22Rv1 (cell line): ENCODE results near the gene KDELR1.

ENCODE experiments used
- H3K27ac ChIP-seq: fragments of 450-650 bp; 2 replicates; pipeline ENCODE4 v1.5.1; 2017
- ZFX ChIP-seq: fragments of 450-650 bp; IDR thresholded peaks from 2 replicates; pipeline ENCODE4 v1.6.1; 2017; ENCODE audit warnings: antibody characterized with exemption, borderline replicate concordance
- TF ChIP-seq, protein P1 (sequence below): fragments of 450-650 bp; IDR thresholded peaks from 2 replicates; pipeline ENCODE4 v1.5.1; 2017; ENCODE audit warnings: mild to moderate bottlenecking

Gene KDELR1

DNA sequence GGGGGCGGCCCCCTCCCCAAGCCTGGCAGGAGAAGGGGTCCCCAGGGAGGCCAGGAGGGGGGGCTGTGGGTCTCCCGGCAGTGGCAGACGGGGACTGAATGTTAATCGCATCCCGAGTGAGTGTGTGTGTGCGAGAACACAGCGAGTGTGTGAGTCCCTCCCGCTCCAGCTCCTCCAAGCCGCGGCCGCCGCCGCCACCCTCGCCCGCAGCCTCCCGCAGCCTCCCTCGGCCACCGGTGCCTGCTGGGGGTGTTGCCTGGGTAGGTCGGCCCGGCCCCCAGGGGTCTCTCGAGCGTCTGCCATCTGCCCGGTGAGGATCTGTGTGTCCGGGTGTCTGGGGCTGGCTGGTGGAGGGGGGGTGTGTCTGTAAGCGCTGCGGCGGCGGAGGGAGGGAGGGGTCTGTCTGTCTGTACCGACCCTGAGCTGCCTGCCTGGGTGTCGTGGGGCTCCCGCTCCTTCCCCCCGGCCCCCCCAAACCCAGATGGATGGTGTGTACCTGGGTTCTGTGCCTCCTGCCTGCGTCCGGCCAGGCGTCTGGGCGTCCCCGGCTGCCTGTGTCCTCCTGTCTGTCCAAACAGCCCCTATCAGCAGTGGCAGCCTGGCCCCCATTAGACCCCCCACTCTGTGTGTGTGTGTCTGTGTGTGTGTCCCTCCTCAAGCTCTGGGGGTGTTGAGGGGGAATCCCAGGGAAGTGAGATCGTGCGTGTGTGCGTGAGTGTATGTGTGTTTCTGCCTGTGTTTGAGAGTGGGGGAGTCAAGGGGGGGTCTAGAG lies 2.4 kb upstream of the KDELR1 start, which contains the start of gene GRIN2D:
Gene GRIN2D, plus strand, starts transcription at position 110 of the 772 bp plus-strand sequence. CDS start 4,725 bp downstream, outside the sequence.
- TF ChIP-seq, protein P1, sequence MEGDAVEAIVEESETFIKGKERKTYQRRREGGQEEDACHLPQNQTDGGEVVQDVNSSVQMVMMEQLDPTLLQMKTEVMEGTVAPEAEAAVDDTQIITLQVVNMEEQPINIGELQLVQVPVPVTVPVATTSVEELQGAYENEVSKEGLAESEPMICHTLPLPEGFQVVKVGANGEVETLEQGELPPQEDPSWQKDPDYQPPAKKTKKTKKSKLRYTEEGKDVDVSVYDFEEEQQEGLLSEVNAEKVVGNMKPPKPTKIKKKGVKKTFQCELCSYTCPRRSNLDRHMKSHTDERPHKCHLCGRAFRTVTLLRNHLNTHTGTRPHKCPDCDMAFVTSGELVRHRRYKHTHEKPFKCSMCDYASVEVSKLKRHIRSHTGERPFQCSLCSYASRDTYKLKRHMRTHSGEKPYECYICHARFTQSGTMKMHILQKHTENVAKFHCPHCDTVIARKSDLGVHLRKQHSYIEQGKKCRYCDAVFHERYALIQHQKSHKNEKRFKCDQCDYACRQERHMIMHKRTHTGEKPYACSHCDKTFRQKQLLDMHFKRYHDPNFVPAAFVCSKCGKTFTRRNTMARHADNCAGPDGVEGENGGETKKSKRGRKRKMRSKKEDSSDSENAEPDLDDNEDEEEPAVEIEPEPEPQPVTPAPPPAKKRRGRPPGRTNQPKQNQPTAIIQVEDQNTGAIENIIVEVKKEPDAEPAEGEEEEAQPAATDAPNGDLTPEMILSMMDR, result no peak
- H3K27ac ChIP-seq, result peak within 1 kb of the TSS; percentile 76

DNA sequence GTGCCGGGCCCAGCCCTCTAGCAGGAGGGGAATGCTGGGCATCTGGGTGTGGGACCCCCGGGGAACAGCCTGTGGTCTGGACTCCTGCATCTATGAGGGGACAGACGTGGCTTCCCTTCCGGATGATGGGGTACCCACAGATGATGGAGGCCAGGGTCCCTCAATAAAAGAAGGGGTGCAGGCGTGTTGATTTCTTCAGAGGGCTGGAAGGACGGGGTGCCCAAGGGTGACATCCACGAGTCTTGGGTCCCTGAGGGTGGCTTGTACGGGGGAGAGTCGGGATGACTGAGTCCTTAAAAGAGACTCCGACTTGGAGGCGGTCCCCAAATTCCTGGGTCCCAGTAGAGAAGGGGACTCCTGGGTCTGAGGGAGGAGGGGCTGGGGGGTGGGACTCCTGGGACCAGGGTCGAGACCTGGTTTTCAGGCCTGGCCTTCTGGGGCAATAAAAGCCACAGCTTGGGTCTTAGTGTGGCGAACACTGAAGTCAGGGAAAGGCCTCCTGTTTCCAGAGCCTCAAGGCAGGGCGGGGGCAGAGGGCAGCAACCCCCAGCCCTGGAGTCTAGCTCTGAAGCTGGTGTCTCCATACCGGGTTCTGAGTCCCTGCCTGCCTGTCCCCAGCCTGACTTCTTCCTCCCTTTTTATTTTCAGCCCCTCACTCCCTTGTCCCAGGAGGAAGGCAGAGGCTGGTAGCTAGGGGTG lies 1.7 kb upstream of the KDELR1 start:
- TF ChIP-seq, protein P1, result no peak
- no peak for TF ChIP-seq ZFX
- peak overlapping the region; percentile 76 for H3K27ac ChIP-seq

DNA sequence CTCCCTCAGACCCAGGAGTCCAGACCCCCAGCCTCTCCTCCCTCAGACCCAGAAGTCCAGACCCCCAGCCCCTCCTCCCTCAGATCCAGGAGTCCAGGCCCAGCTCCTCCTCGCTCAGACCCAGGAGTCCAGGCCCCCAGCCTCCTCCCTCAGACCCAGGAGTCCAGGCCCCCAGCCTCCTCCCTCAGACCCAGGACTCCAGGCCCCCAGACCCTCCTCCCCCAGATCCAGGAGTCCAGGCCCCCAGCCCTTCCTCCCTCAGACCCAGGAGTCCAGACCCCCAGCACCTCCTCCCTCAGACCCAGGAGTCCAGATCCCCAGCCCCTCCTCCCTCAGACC lies 624 bp upstream of the KDELR1 start:
- peak overlapping the region; percentile 88; the same call in 1 of the 2 replicates for H3K27ac ChIP-seq

DNA sequence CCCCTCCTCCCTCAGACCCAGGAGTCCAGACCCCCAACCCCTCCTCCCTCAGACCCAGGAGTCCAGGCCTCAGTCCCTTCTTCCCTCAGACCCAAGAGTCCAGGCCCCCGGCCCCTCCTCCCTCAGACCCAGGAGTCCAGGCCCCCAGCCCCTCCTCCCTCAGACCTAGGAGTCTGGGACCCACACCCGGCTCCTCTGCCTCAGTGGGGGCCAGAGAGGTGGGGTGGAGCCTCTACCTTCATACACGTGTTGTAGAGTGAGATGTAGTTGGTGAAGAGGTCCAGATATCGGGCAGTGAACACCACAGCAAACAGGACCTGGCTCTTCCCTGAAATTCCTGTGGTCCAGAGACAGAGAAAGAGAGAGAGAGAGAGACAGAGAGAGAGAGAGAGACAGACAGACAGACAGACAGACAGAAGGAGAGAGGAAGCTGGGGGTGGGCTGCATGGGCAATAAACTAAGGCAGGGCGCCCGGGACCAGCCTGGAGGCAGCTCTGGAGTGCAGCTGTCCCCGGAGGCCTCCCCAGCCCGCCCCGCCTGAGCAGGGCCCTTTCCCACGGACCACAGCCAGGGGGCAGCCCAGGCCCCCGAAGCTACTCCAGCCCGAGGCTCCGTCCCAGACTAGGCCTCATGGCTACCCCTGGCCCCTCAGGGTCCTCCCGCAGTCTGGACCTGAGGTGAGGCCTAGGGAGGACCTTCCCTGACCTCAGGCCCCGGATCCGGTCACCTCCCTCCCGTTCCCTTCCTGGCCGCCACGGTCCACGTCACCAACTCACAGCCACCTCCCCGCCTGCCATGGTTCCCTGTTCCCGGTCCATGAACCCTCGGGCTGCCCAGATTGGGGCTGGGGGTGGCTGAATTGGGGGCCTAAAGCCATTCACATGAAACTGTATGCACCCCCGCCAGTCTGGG lies 907 bp downstream of the KDELR1 start:
- peak overlapping the region; percentile 88 for H3K27ac ChIP-seq
- no peak for TF ChIP-seq ZFX
- TF ChIP-seq, protein P1, result peak; percentile 51

DNA sequence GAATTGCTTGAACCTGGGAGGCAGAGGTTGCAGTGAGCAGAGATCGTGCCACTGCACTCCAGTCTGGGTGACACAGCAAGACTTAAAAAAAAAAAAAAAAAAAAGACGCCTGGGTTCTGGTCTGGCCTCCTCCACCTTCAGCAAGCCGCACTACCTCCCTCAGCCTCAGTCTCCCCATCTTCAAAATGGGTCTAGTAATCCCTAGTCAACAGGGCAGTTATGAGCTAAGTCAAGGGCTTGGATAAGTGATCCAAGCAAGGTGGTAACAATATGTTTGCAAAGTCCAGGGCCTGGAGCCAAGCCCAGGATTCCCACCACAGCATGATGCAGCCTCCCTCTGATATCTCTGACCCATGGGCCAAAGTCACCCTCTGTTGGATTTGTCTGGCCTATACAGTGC lies 4.4 kb downstream of the KDELR1 start:
- H3K27ac ChIP-seq, result no peak overlapping the region
- TF ChIP-seq, protein P1, result no peak
- no peak for TF ChIP-seq ZFX

DNA sequence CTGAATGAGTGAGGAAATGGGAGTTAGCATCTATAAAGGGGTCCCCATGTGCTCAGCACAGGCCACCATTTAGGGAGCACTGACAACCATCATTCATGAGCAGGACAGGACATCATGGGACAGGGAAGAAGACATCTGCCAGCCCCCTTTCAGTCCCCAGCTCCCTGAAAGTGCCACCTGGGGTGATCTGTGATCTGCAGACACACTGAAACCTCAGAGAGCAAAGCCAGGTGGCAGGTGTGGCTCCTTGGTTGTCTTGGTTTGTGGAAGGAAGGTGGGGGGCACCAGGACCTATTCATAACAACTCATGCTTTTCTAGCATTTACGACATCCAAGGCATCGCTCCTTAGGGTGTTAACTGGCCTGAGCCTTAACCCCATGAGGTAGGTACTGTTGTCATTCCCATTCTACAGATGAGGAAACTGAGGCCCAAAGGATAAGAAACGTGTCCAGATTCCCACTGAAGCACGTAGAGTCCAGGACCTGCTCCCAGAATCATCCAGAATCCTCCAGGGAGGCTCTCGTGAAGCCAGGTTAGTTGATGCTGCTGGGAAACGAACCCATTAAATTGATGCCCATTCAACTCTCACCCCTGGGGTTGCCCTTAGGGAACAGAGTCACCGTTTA lies 5.8 kb downstream of the KDELR1 start:
- H3K27ac ChIP-seq, result no peak overlapping the region
- TF ChIP-seq, protein P1, result no peak
- no peak for TF ChIP-seq ZFX

DNA sequence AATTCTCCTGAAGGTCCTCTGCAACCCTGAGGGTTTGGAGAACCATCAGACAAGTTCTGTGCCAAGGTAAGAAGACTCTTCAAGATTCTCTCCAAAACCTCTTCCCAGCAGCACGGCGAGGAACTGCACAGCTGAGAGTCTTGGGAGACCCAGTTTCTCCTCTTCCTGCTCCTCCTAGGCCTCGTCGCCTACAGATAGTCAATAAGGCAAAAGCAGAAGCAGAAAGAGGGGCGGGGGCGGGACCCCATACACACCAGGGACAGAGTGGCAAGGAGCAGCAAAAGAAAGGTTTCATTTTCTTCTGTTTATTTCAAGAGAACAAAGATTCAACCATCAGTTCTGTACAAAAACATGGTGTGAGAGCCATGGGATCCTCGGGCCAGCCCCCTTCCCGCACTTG lies 9.1 kb downstream of the KDELR1 start:
- H3K27ac ChIP-seq, result no peak overlapping the region
- TF ChIP-seq, protein P1, result no peak
- no peak for TF ChIP-seq ZFX
